Activated naive CD4-positive, alpha-beta T cell treated with anti-CD3 and anti-CD28 coated beads for 36 hours (primary cell): ENCODE results near the gene TGFA. TPM values are rescaled to one million over a fixed set of nuclear protein-coding genes. Genes with fewer than 3 reads are reported as not detected.

Experiments used
- CTCF ChIA-PET: fragments of 350-600 bp; sonication (Branson Sonifier 250); formaldehyde crosslinking; loops from one replicate; lab custom pipeline; 2021; ENCODE audit warnings: antibody characterized with exemption; lab: Charles Lee
- DNase-seq: peaks from one replicate; pipeline ENCODE4 v3.0.0-alpha.2; 2020
- H3K27ac Mint-ChIP-seq: one replicate; pipeline ENCODE4 v1.8.0; 2021; ENCODE audit warnings: mild to moderate bottlenecking, mixed read lengths
- H3K27me3 Mint-ChIP-seq: one replicate; pipeline ENCODE4 v1.8.0; 2021; ENCODE audit warnings: low read depth, mixed read lengths
- H3K36me3 Mint-ChIP-seq: one replicate; pipeline ENCODE4 v1.8.0; 2021; ENCODE audit warnings: low read depth, mixed read lengths
- H3K4me1 Mint-ChIP-seq: one replicate; pipeline ENCODE4 v1.8.0; 2021; ENCODE audit warnings: low read depth, mixed read lengths
- H3K4me3 Mint-ChIP-seq: one replicate; pipeline ENCODE4 v1.8.0; 2021; ENCODE audit warnings: mild to moderate bottlenecking, moderate library complexity, mixed read lengths
- H3K9me3 Mint-ChIP-seq: one replicate; pipeline ENCODE4 v1.8.0; 2021; ENCODE audit warnings: mixed read lengths
- intact Hi-C: fragments of 100-400 bp; cut with micrococcal nuclease; formaldehyde crosslinking; loops from one replicate; pipeline ENCODE4 v1.15.1; 2023
- total RNA-seq, 2 experiments: library from RNA; stranded (reverse); gene quantifications; one replicate each; pipeline ENCODE4 v1.2.3, GENCODE V29; 2021

The TGFA gene
- total RNA-seq, 2 experiments from 2014 or later: 0.33 to 0.64 TPM

DNA sequence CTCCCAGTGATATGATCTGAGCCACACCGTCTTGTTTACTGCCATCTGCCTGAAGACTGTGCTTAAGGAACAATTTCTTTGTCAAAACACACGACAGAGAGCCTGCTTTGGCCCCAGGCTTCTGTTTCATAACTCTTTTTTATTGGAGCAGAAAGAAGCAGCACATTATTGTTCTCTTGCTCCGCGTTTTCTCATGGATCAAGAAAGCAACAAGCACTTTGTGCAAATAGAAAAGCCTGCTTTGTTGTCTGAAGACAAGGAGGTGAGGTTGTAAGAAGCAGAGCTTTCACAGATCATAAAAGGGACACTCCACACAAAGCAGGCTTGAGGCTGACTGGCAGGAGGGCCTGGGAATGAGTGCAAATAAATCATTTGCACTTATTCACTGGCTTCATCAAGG, 133.5 kb downstream of the TGFA start:
- DNase-seq: no peak
- Mint-ChIP-seq H3K27ac (no peak overlapping the region), H3K4me1 (peaks cover 2% of the 10 kb centered on the region), H3K27me3 (no peaks in the 10 kb centered on the region), H3K36me3 (no peaks in the 10 kb centered on the region), H3K9me3 (no peaks in the 10 kb centered on the region), H3K4me3 (no peak overlapping the region)
- intact Hi-C loops: no loop called here
- CTCF ChIA-PET: no interaction called here

GRCh38 chr2:70418514-70418913, 135.1 kb downstream of the TGFA start:
- no peaks in the 10 kb centered on the region for H3K36me3 Mint-ChIP-seq
- peaks cover 2% of the 10 kb centered on the region for H3K4me1 Mint-ChIP-seq
- H3K4me3 Mint-ChIP-seq: no peak overlapping the region
- CTCF ChIA-PET: no interaction called here
- no peaks in the 10 kb centered on the region for H3K27me3 Mint-ChIP-seq
- DNase-seq: no peak
- no peaks in the 10 kb centered on the region for H3K9me3 Mint-ChIP-seq
- no peak overlapping the region for H3K27ac Mint-ChIP-seq
- intact Hi-C loops: no loop called here

GRCh38 chr2:70417011-70417410, 136.6 kb downstream of the TGFA start:
- Mint-ChIP-seq H3K36me3 (no peaks in the 10 kb centered on the region), H3K9me3 (no peaks in the 10 kb centered on the region), H3K4me1 (peaks cover 2% of the 10 kb centered on the region), H3K4me3 (no peak overlapping the region), H3K27ac (no peak overlapping the region), H3K27me3 (no peaks in the 10 kb centered on the region)
- no peak for DNase-seq
- intact Hi-C loops: no loop called here
- CTCF ChIA-PET: no interaction called here

GRCh38 chr2:70412294-70413070, 141.1 kb downstream of the TGFA start:
- no peak overlapping the region for H3K27ac Mint-ChIP-seq
- no peaks in the 10 kb centered on the region for H3K27me3 Mint-ChIP-seq
- H3K9me3 Mint-ChIP-seq: no peaks in the 10 kb centered on the region
- CTCF ChIA-PET: no interaction called here
- H3K4me3 Mint-ChIP-seq: no peak overlapping the region
- no peaks in the 10 kb centered on the region for H3K36me3 Mint-ChIP-seq
- no peaks in the 10 kb centered on the region for H3K4me1 Mint-ChIP-seq
- DNase-seq: no peak
- intact Hi-C loops: no loop called here

DNA sequence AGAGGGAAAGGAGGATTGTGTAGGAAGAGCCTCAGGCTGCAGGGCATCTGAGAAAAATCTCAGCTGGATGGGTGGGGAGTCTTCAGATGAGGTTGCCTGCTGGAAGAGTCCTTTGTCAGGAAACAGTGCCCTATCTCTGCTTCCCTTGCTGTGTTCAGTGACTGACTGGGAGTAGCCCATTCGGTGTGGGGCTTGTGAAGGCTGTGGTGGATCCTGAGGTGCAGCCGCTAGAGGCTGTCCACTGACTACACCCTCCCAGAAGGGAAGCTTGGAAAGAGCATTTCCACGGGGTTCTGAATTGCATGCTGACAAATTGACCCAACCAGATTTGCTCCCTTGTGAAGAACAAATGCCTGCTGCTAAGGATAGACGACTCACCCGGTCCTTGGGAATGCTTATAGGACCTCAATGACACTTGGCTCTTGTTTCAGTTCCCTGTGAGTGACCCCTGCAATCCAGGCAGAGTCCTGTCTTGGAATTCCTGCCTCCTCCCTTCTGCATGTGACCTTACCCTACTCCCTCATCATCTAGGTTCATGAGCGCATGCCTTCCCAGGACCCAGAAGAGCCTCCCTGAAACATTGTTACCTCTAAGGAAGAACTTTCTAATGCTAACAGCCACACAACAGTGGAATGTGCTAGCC, 142.0 kb downstream of the TGFA start:
- no peaks in the 10 kb centered on the region for H3K4me1 Mint-ChIP-seq
- CTCF ChIA-PET: no interaction called here
- no peaks in the 10 kb centered on the region for H3K36me3 Mint-ChIP-seq
- no peaks in the 10 kb centered on the region for H3K9me3 Mint-ChIP-seq
- H3K4me3 Mint-ChIP-seq: no peak overlapping the region
- intact Hi-C loops: no loop called here
- no peak for DNase-seq
- no peak overlapping the region for H3K27ac Mint-ChIP-seq
- no peaks in the 10 kb centered on the region for H3K27me3 Mint-ChIP-seq

- H3K27ac Mint-ChIP-seq: no peak overlapping the region
- H3K27me3 Mint-ChIP-seq: no peaks in the 10 kb centered on the region
- CTCF ChIA-PET: interaction anchor here (0.6 to 0.8 kb wide), 2 partner anchors 9 to 73 kb away, joined by 3 read pairs; no protein-coding TSS in a partner anchor
These were observed 150.2 kb downstream of the TGFA start for GRCh38 chr2:70403267-70404053.

DNA sequence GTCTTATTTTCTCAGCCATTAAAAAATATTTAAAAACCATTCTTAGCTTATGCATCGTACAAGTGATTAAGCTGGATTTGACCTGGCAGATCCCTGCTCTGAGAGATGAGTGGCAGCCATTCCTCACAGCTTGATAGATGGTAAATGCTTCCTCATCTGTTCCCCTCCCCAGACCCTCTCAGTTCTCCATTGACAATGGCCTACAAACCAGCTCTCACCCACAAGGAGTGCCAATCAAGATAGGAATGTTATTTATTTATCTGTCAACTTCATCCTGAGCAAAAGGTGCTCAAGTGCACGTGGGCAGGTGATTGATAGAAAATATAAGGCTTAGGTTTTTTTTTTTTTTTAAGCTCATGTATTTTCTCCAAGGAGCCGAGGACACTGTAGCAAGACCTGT, 153.1 kb downstream of the TGFA start:
- Mint-ChIP-seq H3K4me3 (no peak overlapping the region), H3K27ac (no peak overlapping the region), H3K9me3 (no peaks in the 10 kb centered on the region), H3K27me3 (no peaks in the 10 kb centered on the region), H3K4me1 (no peaks in the 10 kb centered on the region), H3K36me3 (no peaks in the 10 kb centered on the region)
- intact Hi-C loops: no loop called here
- DNase-seq: no peak
- CTCF ChIA-PET: no interaction called here

More at GRCh38 chr2:70403267-70404053, 150.2 kb downstream of the TGFA start:
- no peaks in the 10 kb centered on the region for H3K9me3 Mint-ChIP-seq
- intact Hi-C loops: no loop called here
- H3K4me3 Mint-ChIP-seq: no peak overlapping the region
- H3K4me1 Mint-ChIP-seq: no peaks in the 10 kb centered on the region
- DNase-seq: no peak
- H3K36me3 Mint-ChIP-seq: no peaks in the 10 kb centered on the region

DNA sequence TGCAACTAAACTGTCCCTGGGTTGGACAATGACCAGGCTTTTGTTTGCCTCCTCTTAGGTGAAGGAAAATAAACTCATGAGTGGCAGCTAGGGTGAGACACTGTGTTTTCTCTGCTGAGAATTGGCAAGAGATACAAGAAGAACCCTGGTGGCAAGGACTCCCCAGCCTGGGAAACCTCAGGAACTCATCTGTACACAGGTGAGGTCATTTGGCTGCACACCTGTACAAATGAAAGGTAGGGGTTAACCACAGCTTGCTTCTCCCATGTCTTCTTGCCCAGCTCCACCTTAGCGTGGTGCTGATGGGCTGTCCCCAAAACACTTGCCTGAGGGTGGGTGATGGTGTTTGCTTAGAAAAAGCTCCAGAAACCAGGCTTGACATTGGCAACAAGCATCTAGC, 154.6 kb downstream of the TGFA start:
- intact Hi-C loops: no loop called here
- CTCF ChIA-PET: no interaction called here
- Mint-ChIP-seq H3K27me3 (no peaks in the 10 kb centered on the region), H3K27ac (no peak overlapping the region), H3K4me1 (no peaks in the 10 kb centered on the region), H3K4me3 (no peak overlapping the region), H3K9me3 (no peaks in the 10 kb centered on the region), H3K36me3 (no peaks in the 10 kb centered on the region)
- DNase-seq: no peak

Other genes starting within 250 kb of the TGFA start
- gene ADD2, start 214.4 kb upstream of the TGFA start, total RNA-seq: 10 to 100 TPM; 42.9 to 46.2 TPM
- not detected for gene FIGLA, start 236.8 kb upstream of the TGFA start, total RNA-seq